GM18511 (cell line): ENCODE data around the gene SLC27A6.
"Not testable (repeated sequence)": the region's sequence is repeated elsewhere in the genome, so short reads cannot be mapped to it uniquely, and the experiment has no call there.

ENCODE experiments used
- ATAC-seq: cut with Tn5 transposase; IDR thresholded peaks from one replicate; pipeline ENCODE4 v1.9.1; 2021; ENCODE audit warnings: mild to moderate bottlenecking, moderate library complexity; ENCODE audit not compliant: unreplicated experiment

SLC27A6 gene

DNA sequence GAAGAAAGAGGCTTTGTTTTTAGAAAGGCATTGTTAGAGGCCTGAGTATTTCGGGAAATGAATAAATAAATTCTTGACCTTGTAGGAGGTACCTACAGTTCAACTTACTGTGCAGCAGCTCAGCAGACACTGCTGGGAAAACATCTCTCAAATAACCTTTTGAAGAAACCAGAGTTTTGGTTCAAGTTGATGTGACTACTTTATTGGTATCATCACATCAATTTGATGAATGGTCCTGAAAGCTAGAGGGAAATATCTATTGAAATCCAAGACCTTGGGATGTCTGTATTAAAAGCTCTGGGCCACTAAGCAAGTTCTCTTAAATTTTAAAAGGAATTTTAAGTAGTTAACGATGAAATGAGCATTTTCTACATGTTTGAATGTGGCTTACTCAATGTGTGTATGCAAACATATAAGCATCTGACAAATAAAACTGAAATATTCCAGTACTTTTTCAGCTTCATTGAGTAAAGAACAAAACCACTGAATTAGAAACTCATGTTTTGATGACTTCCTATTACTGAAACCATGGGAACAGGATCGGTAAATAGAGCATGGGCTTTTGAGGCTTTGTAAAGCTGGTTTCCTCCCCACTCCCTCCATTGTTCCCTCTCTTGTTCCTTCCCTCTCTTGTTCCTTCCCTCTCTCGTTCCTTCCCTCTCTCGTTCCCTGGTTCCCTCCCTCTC lies 36.7 kb downstream of the SLC27A6 start:
- ATAC-seq = no peak

DNA sequence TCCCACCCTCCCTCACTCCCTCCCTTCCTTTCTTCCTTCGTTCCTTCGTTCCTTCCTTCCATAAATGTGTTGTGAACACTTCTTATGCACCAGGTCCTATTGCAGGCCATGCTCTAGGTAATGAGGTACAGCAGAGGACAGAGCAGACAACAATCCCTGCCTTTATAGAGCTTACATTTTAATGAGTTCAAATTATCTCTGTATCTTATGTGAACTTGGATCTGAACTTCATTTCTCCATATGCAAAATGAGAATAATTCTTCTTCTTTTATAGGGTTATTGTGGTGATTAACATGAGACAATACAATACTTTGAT lies 37.2 kb downstream of the SLC27A6 start:
- no peak for ATAC-seq

DNA sequence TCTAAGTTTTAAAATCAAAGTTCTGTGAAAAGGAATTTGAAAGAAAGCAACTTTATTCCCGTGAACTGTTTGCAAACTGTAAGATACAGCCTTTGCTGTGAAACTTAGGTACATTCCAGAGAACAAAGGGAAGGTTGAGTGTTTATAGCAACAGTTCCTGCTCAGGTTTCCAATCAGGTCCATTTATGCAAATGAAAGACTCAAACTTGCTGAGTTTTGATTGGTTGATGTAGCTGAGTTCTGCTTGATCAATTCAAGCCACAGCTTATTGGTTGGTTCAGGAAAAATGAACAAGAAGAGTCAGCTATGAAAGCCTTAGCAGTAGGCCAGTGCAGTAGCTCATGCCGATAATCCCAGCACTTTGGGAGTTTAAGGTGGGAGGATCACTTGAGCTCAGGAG lies 37.9 kb downstream of the SLC27A6 start:
- ATAC-seq = no peak

DNA sequence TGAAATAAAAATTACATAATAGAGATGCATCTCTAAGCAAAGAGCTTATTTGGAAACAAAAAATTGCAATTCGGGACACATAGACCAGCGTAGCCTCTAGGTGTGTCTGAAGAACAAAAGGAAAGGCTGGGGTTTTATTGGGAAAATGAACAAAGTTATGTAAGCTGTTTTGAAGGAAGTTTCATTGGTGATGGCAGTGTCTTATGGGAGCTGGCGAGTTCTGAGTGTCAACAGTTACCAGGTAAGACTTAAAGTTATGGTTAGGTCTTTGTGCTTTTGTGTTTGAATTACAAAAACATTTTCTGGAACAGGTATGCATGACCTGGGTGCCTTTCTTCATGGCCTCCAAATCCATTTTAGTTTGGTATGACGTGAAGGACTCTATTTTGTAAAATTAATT lies 48.9 kb downstream of the SLC27A6 start:
- no peak for ATAC-seq

DNA sequence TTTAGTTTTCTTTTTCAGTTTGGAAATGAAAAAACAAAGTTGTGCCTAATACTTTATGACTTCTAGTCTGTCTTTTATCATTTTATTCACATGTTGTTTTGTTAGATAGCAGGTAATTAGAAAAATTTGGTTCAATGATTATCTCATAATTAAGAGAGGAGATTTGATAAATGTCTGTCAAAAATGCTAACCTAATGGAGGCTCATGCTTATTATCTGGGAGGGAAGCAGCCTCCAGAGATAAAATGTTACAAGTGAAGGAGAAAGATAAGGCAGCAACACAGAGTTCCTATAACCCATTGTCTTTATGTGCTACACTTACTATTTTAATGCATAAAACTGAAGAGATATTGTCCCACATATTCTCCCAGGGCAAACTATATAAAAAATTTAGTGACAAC lies 53.5 kb downstream of the SLC27A6 start:
- ATAC-seq = no peak

DNA sequence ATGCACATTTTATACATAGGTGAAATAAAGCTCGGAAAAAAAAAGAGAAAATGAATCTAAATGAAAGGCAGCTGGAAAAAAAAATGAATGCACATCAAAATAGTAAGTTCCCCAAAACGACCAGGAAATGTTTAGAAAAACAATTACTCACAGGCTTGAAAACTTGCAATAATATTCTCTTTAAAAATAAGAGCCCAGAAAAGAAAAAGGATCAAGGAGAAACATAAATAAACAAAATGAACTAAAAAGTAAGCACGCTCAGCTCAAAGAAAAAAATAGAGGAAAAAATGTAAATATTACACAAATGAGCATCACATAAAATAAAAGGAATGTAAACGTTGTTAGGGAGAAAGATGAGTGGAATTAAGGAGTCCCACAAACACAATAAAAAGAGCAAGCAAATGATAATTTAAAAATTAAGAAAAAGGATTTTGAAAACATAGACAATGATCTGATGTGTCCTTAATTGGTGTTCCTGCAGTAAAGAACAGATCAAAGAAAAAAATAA lies 54.2 kb downstream of the SLC27A6 start:
- ATAC-seq = no peak

DNA sequence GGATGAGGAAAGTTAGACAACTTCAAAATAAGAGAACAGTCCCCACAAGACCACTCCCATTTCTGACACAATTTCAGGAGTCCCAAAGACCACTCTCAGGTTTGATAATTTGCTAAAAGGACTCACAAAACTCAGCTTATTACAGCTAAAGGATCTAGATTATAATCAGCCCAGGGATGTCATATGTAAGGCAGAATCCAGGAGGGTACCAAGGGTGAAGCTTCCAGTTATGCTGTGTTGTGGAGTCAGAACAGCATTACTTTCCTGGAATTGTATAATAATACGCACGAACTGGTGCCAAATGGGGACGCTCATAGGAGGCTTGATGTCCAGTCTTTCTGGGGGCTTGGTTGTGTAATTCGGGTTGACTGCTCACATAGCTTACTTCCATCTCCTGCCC lies 55.4 kb downstream of the SLC27A6 start:
- ATAC-seq = no peak

DNA sequence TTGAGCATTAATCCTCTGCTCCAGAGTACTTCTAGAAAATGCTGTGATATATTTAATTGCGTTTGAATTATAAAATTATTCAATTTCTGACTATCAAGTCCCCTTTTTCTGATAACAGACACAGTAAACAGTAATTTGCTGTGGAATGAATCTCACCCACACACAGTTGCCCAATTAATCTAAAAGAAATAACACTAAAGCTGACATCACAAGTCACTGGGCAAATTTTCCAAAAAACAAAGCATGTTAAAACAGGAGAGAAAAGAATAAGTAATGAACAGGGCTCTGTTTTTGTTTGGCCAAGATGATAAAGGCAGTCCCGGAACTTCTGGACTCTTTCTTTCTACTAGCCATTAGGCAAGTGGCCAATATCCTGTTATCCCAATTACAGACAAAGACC lies 56.5 kb downstream of the SLC27A6 start:
- ATAC-seq = no peak

DNA sequence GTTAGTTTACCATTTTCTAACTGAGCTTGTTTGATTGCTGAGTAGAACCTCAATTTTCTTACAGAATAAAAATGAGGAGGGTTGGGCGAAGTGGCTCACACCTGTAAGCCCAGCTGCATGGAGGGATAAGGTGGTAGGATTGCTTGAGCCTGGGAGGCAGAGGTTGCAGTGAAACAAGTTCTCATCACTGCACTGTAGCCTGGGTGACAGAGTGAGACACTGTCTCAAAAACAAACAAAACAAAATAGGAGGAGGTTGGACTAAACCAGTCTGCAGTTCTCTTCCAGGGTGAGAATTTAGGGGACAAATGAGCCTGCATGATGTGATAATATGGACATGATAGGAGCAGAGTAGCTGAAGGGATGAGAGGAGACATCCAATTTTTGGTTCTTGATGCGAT lies 57.3 kb downstream of the SLC27A6 start:
- ATAC-seq = no peak

DNA sequence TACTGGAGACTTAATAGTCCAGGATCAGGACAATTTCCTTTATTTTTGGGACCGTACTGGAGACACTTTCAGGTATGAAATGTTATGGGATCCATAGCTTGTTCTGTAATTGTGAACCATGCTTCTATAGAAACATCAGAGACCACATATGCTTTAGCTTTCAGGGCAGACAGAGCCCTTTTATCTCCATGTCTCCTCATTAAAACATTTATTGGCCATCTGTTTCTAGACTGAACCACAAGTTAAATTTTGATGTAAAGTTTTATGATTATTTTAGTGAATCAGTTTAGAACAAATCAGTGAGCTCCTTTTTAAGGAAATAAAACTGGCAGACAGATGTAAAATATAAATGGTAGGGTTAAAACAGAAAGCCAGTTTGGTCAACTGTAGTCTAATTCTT lies 62.0 kb downstream of the SLC27A6 start:
- no peak for ATAC-seq

DNA sequence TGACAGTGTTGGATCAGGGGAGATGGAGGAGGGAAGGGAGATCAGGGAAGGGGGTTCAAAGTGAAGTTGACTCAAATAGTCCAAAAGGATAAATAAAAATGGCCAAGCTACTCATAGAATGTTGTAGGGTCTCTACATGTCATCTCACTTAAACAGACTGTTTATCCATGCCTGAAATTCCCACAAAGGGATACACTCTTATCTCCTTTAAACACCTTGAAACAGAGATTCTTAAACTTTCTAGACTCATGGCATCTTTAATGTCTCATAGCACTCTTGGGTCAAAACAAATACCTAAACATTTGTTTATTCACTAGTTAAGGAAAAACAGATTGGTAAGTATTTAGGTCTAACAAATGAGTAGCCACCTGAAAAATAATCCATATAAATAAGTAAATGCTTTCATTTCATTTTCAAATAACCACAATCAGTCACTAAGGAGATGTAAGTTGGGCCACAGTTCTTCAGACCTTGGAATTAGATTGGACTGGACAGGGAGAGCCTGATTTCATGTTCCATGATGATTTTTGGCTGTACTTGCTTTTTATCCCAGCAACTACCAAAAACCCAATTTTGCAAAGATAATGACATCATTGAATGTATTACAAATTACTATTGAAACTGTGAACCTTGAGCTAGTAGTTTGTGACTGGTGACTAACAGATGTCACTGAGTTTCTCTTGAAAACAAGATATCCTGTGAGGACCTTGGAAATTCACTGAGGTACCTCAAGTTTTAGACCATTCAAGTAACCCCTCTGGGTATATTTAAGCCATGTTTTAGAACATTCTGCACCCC lies 66.8 kb downstream of the SLC27A6 start:
- ATAC-seq = no peak

DNA sequence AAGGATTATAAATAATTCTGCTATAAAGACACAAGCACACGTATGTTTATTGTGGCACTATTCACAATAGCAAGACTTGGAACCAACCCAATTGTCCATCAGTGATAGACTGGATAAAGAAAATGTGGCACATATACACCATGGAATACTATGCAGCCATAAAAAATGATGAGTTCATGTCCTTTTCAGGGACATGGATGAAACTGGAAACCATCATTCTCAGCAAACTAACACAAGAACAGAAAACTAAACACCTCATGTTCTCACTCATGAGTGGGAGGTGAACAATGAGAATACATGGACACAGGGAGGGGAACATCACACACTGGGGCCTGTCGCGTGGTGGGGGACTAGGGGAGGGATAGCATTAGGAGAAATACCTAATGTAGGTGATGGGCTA lies 71.0 kb downstream of the SLC27A6 start:
- ATAC-seq = not testable (repeated sequence)

DNA sequence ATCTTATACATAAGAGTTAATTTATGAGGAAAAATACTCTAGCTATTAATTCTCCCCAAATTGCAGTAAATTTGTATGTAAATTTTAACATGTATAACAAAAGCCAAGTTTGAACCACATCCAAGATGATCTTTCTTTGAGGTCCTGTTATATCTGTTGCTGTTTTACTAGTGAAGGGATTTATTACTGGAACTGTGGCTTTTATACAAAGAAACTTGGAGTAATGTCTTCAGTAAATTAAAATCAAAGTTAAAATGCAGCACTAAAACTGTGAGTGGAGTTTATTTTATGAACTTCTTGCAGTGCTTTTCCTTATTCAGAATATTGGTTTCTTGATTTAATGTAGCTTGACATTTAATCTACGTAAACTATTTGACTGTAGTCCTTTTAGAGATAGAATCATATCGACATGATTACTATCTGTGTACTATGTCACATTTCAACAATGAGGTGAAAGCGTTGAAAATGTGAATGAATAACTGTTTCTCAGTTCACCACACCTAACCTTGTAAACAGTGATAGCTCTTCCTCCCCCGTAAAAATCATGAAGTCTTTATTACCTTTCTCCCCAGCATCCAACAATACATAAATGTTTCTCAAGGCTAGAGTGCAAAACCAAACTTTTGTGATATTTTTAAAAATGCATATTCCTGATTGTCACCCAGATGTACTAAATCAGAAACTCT lies 76.1 kb downstream of the SLC27A6 start:
- no peak for ATAC-seq

DNA sequence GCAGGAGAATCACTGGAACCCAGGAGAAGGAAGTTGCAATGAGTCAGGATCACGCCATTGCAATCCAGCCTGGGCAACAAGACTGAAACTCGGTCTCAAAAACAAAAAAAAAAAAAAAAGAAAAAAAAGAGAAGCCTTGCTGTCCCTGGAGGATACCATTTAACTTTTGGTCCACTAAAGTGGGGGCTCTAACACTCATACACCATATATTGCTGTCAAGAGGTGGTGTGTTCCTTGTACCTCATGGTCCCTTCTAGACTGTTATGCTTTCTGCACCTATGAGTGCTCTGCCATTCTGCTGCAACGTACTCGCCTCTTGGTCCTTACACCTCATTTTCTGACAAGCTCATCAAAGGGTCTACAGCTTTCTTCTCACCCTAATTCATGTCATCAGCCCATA lies 77.0 kb downstream of the SLC27A6 start:
- ATAC-seq = no peak

DNA sequence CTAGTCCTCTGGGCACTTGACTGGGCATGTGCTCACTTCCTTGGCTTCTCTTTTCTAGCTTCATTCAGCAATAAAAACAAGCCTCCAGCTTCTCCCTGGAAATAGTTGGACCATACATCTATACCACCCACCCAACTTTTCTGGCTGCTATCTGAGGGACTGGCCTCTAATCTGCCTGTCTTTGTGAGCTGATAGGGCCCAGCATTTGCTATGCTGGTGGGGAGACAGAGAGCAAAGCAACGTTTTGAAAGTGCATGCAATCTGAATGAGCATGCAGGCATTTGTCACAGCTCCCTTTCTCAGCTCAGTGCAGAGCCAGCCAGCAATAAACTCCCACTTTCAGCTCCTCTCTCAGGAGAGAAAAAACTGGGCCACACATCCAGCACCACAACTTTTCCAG lies 78.6 kb downstream of the SLC27A6 start:
- ATAC-seq = no peak

DNA sequence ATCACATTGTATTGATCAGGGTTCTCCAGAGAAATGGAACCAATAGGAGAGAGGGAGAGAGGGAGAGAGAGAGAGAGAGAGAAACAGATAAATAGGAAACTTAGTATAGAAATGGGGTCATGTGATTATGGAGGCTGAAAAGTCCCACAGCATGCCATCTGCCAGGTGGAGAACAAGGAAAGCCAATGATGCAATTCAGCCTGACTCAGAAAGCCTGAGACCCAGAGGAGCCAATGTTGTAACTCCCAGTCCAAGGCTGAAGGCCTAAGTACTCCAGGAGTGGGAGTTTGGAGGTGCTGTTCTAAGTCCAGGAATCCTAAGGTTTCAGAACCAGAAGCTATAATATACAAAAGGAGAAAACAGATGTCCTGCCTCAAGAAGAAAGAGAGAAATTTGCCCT lies 80.9 kb downstream of the SLC27A6 start:
- no peak for ATAC-seq

DNA sequence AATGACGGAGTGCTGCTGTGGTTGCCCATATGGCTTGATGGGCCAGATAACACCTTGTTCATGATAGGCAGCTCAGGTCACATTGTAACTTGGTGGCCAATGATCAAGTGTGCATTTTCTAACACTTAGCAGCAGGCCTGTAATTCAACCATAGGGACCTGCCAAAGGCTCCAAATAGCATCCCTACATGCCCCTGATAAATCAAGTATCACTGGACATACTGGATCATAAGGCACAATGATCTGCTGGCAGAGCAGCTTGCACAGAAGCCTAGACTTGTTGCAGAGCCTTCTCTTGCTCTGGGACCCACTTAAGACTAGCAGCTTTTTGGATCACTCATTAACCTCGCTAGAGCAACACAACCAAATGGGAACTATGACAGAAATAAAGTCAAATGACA lies 83.2 kb downstream of the SLC27A6 start:
- ATAC-seq = no peak

DNA sequence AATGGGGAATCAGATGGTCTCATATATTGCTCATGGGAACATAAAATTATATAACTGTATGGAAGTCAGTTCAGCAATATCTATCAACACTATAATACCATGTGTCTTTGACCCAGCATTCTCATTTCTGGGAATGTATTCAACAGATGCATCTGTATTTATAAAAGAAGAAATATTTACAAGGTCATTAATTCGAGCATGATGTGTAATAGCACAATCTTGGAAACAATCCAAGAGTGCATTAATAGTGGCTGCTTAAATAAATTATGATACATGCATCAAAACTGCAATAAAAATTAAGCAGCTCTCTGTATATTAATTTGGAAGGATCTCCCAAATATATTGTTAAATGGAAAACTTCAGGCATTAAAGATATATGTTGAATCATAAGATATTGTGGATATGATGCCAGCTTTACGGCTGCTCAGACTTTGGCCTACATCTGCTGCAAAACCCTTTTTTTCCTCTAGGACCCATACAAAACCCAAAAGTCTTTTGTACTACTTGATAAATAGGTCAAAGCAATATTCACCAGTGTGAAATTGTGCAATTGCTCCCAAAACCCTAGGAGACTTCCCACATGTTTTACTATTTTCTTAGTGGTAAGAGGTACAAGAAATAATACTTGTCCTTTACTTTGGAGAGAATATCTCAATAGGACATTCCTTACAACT lies 84.0 kb downstream of the SLC27A6 start:
- no peak for ATAC-seq

DNA sequence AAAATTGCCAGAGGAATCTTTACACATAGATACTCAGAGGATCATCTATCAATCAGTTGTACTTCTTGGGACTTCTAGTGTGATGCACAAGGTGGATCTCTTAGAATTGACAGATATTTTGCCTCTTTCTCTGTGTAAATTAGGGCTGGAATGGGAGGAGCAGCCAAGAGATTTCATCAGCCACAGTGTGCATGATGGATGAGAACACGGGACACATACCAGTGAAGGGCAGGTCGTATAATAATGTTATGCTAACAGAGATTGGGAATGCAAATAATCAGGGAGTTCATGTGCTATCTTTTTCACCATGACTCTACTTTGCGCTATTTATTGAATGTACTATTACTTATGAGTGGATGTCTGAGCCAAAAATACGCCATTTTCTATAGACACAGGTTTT lies 86.0 kb downstream of the SLC27A6 start:
- ATAC-seq = no peak

DNA sequence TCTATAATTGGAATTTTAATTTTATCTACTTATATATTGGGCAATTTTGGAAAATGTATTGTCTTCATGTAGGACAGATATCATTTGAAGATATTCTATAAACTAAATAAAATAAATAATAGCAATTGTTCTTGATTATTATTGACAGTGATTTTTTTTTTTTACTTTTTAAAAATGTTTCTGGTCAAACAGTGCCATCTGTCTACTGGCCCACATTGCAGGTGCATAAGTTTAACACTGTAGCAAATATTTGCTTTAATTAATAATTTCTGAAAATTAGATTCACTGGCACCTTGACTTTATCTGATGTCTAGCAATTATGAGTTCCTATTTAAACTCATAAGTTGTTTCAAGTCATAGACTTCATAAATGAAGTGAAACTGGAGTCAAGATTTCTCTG lies 88.2 kb downstream of the SLC27A6 start:
- ATAC-seq = no peak

DNA sequence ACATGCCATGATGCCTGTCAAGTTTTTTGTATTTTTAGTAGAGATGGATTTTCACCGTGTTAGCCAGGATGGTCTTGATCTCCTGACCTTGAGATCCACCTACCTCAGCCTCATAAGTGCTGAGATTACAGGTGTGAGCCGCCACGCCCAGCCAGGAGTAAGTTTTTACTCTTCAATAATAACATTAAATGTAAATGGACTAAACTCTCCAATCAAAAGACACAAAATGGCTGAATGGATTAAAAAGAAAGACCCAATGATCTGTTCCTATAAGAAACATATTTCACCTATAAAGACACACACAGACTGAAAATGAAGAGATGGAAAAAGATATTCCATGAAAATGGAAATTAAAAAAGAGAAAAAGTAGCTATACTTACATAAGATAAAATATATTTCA lies 92.0 kb downstream of the SLC27A6 start:
- ATAC-seq = no peak

DNA sequence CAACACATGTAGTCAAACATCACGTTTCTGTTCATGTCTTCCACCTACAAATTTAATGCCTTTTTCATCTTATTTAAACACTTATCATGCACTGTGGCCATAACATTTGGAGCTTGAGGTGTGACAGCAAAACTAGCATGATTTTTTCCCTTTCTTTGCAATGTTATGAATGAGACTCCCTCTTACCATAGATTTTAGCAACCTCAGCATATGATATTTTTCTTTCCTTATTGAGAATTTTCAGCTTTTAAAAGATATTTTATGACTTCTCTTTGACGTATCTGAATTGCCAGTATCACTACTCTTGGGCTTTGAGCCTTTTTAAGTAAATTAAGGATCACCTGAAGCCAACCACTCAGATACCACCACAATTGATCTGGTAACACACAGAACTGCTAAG lies 96.6 kb downstream of the SLC27A6 start:
- no peak for ATAC-seq
